ENCODE measurements around the gene LDLRAD4. TPM values are rescaled to one million over a fixed set of nuclear protein-coding genes. Genes with fewer than 3 reads are reported as not detected.
"Not testable (repeated sequence)": the region's sequence is repeated elsewhere in the genome, so short reads cannot be mapped to it uniquely, and the experiment has no call there.

Gene LDLRAD4
- total RNA-seq, 1 experiment from 2014 or later = not detected

DNA sequence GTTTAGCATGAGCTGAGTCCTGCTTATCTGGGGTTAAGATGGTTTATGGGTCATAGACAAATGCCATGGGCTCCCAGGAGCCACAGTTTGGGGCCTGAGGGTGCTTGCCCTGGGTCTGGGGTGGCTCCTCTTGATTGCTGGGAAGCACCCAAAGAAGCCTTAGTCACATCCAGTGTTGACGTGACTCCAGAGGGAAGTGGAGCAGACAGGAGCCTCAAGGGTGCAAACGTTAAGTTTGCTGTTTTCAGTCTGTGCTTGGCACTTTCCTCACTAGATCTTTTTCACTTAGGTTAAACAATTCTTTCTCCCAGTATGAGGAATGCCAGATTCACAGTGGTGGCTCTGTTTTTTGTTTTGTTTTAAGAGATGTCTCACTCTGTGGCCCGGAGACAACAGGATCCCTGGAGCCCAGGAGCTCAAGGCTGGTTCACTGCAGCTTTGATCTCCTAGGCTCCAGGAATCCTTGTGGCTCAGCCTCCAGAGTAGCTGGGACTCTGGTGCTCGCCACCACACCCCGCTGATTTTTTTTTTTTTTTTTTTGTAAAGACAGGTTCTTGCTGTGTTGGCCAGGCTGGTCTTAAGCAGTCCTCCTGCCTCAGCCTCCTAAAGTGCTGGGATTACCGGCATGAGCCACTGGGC lies 256.5 kb downstream of the LDLRAD4 start:
- H3K79me2 ChIP-seq (ENCODE audit: low read length) = no peaks in the 10 kb centered on the region
- H2AFZ ChIP-seq (ENCODE audit: low read length) = no peak overlapping the region
- no peaks in the 10 kb centered on the region for H3F3A ChIP-seq (ENCODE audit: low read length, unreplicated experiment)
- H3K9me3 ChIP-seq (ENCODE audit: low read length) = no peaks in the 10 kb centered on the region
- no peaks in the 10 kb centered on the region for H3K4me1 ChIP-seq (ENCODE audit: insufficient read depth, low read length)
- POLR2A ChIA-PET (ENCODE audit: unreplicated experiment) = no interaction called here
- H3K27me3 ChIP-seq (ENCODE audit: low read length) = peaks cover 91% of the 10 kb centered on the region
- ATAC-seq = no peak
- BruUV-seq (replicated peaks) = no TSS peak
- no peak for TF ChIP-seq EZH2 (IDR thresholded peaks at IDR 0.05; ENCODE audit: low read length, unreplicated experiment)
- TF ChIP-seq, protein P1, sequence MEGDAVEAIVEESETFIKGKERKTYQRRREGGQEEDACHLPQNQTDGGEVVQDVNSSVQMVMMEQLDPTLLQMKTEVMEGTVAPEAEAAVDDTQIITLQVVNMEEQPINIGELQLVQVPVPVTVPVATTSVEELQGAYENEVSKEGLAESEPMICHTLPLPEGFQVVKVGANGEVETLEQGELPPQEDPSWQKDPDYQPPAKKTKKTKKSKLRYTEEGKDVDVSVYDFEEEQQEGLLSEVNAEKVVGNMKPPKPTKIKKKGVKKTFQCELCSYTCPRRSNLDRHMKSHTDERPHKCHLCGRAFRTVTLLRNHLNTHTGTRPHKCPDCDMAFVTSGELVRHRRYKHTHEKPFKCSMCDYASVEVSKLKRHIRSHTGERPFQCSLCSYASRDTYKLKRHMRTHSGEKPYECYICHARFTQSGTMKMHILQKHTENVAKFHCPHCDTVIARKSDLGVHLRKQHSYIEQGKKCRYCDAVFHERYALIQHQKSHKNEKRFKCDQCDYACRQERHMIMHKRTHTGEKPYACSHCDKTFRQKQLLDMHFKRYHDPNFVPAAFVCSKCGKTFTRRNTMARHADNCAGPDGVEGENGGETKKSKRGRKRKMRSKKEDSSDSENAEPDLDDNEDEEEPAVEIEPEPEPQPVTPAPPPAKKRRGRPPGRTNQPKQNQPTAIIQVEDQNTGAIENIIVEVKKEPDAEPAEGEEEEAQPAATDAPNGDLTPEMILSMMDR (conservative IDR thresholded peaks at IDR 0.05; ENCODE audit: low read depth, low read length) = no peak
- TF ChIP-seq EZH2phosphoT487 (IDR thresholded peaks at IDR 0.05; ENCODE audit: borderline replicate concordance, low read length) = no peak
- no peak overlapping the region for H3K27ac ChIP-seq (ENCODE audit: low read length)
- H4K20me1 ChIP-seq (ENCODE audit: low read length) = no peaks in the 10 kb centered on the region
- H3K36me3 ChIP-seq (ENCODE audit: low read depth, low read length) = no peaks in the 10 kb centered on the region
- CTCF ChIA-PET = no interaction called here
- no peak overlapping the region for H3K9ac ChIP-seq (ENCODE audit: low read length)
- no peak for DNase-seq
- intact Hi-C loops (cut with micrococcal nuclease) = no loop called here
- H3K4me3 ChIP-seq (ENCODE audit: low read length) = no peak overlapping the region
- no peaks in the 10 kb centered on the region for H3K9me2 ChIP-seq (replicated peaks; ENCODE audit: low read length)
- H3K4me2 ChIP-seq (ENCODE audit: low read length) = no peak overlapping the region

DNA sequence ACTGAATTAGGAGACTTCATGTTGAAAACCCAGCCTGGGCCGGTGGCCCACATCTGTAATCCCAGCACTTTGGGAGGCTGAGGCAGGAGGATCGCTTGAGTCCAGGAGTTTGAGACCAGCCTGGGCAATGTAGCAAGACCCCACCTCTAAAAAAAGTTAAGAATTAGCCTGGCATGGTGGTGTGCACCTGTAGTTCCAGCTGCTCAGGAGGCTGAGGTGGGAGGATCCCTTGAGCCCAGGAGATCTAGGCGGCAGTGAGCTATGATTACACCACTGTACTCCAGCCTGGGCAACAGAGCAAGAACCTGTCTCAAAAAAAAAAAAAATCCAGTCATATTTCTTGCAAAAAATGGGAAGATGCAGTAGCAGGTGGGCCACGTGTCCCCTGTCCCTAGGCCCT lies 257.8 kb downstream of the LDLRAD4 start:
- not testable (repeated sequence) for BruUV-seq (replicated peaks)

DNA sequence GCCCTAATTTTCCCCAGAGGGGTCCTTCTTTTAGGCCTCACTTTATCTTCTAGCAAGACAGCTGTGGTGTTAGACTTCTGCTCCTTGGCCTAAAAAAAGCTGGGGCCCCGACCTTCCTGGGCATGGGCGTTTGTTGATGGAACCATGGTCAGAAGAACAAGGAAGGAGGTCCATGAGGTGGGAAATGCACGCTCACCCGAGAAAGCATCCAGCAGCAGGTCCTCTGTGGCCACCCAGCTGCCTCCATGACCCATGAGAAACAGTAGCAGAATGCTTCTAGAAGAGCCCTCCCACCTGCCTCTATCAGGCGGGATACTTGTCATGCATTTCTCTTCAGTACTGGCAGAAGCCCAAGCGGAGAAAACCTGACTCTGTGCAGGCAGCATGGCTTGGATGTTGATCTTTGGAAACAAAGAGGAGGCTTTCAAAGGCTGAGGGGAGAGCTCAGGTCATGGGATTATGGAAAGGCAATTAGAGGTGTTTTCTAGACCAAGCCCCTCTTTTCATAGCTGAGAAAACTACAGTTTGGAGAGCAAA lies 258.7 kb downstream of the LDLRAD4 start:
- intact Hi-C loops (cut with micrococcal nuclease) = no loop called here
- no peaks in the 10 kb centered on the region for H3F3A ChIP-seq (ENCODE audit: low read length, unreplicated experiment)
- H3K4me2 ChIP-seq (ENCODE audit: low read length) = no peak overlapping the region
- no peak overlapping the region for H3K27ac ChIP-seq (ENCODE audit: low read length)
- CTCF ChIA-PET = no interaction called here
- no peaks in the 10 kb centered on the region for H3K79me2 ChIP-seq (ENCODE audit: low read length)
- peaks cover 96% of the 10 kb centered on the region for H3K27me3 ChIP-seq (ENCODE audit: low read length)
- no peaks in the 10 kb centered on the region for H3K9me3 ChIP-seq (ENCODE audit: low read length)
- H3K9ac ChIP-seq (ENCODE audit: low read length) = no peak overlapping the region
- no peaks in the 10 kb centered on the region for H4K20me1 ChIP-seq (ENCODE audit: low read length)
- DNase-seq (no peak), ATAC-seq (no peak)
- H3K36me3 ChIP-seq (ENCODE audit: low read depth, low read length) = no peaks in the 10 kb centered on the region
- BruUV-seq (replicated peaks) = no TSS peak
- no peaks in the 10 kb centered on the region for H3K9me2 ChIP-seq (replicated peaks; ENCODE audit: low read length)
- no peak overlapping the region for H3K4me3 ChIP-seq (ENCODE audit: low read length)
- TF ChIP-seq EZH2 (IDR thresholded peaks at IDR 0.05; ENCODE audit: low read length, unreplicated experiment) (no peak), EZH2phosphoT487 (IDR thresholded peaks at IDR 0.05; ENCODE audit: borderline replicate concordance, low read length) (no peak)
- TF ChIP-seq, protein P1 (conservative IDR thresholded peaks at IDR 0.05; ENCODE audit: low read depth, low read length) = no peak
- POLR2A ChIA-PET (ENCODE audit: unreplicated experiment) = no interaction called here
- H2AFZ ChIP-seq (ENCODE audit: low read length) = no peak overlapping the region
- no peaks in the 10 kb centered on the region for H3K4me1 ChIP-seq (ENCODE audit: insufficient read depth, low read length)

More for the DNA sequence above, 257.8 kb downstream of the LDLRAD4 start:
- H3K9me2 ChIP-seq (replicated peaks; ENCODE audit: low read length); H3K9ac ChIP-seq (ENCODE audit: low read length); DNase-seq; H3K36me3 ChIP-seq (ENCODE audit: low read depth, low read length); H3K79me2 ChIP-seq (ENCODE audit: low read length); H4K20me1 ChIP-seq (ENCODE audit: low read length); H3F3A ChIP-seq (ENCODE audit: low read length, unreplicated experiment); H2AFZ ChIP-seq (ENCODE audit: low read length); CTCF ChIA-PET; H3K4me3 ChIP-seq (ENCODE audit: low read length); ATAC-seq; H3K27ac ChIP-seq (ENCODE audit: low read length); POLR2A ChIA-PET (ENCODE audit: unreplicated experiment); H3K4me2 ChIP-seq (ENCODE audit: low read length); H3K9me3 ChIP-seq (ENCODE audit: low read length); intact Hi-C loops (cut with micrococcal nuclease); H3K4me1 ChIP-seq (ENCODE audit: insufficient read depth, low read length): not testable (repeated sequence)
- peaks cover 96% of the 10 kb centered on the region for H3K27me3 ChIP-seq (ENCODE audit: low read length)
